Measurements from ENCODE around the gene SANBR.

The SANBR gene

GRCh38 chr2:61090386-61090921 lies 24.8 kb downstream of the SANBR start:
- DNase-seq = no peak

GRCh38 chr2:61091485-61091884 lies 25.8 kb downstream of the SANBR start:
- no peak for DNase-seq

GRCh38 chr2:61096438-61096837 lies 30.8 kb downstream of the SANBR start:
- DNase-seq = no peak

GRCh38 chr2:61100801-61101200 lies 35.1 kb downstream of the SANBR start:
- no peak for DNase-seq

- no peak for DNase-seq
Measured at GRCh38 chr2:61109291-61109690, 43.6 kb downstream of the SANBR start.

- DNase-seq = no peak
Measured at GRCh38 chr2:61111708-61112107, 46.0 kb downstream of the SANBR start.

GRCh38 chr2:61114147-61114546 lies 48.5 kb downstream of the SANBR start:
- no peak for DNase-seq

Data from effector CD4-positive, alpha-beta T cell (primary cell).